ENCODE data around the gene CDC45.

The CDC45 gene

DNA sequence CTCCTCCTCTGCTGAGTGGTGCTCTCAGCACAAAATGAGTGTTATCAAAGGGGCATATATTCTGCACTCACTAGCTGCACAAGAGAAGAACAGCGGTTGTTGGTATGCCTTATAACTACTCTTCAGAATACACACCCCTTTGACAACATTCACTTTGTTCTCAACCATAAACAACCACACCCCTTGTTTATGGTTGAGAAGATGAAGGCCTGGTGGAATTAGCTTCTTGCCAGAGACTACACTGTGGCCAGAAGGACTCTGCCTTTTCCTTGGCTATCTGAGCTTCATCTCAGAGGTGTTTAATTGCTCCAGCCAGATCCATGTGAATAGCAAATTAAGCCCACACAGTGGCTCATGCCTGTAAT lies 89.5 kb downstream of the CDC45 start:
- TF ChIP-seq ZFX (IDR thresholded peaks at IDR 0.05; ENCODE audit: borderline replicate concordance) (no peak), CTCF (IDR thresholded peaks at IDR 0.05) (no peak)
- no peak overlapping the region for H3K27ac ChIP-seq

DNA sequence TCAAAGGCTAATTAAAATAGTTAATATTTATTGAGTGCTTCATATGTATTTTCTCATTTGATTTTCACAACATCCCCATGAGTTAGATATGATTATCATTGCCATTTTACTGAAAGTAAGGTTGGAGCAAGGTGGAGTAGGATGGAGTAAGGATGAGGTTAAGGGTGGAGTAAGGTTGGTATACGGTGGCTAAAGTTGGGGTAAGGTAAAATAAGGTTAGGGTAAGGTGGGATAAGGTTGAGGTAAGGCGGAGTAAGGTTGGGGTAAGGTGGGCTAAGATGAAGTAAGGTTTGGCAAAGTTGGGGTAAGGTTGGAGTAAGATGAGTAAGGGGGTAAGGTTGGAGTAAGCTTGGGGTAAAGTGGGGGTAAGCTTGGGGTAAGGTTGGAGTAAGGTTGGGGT lies 90.3 kb downstream of the CDC45 start:
- no peak for TF ChIP-seq CTCF (IDR thresholded peaks at IDR 0.05)
- no peak for TF ChIP-seq ZFX (IDR thresholded peaks at IDR 0.05; ENCODE audit: borderline replicate concordance)
- no peak overlapping the region for H3K27ac ChIP-seq

Data from 22Rv1 (cell line).